SK-N-DZ (cell line): Measurements from ENCODE around the gene WDR5.

ENCODE experiments used
- DNase-seq: peaks from one replicate; pipeline ENCODE4 v3.0.0-alpha.2; 2015; ENCODE audit warnings: low spot score

WDR5 gene

GRCh38 chr9:134131471-134132207, 4.2 kb upstream of the WDR5 start:
- DNase-seq = no peak

- DNase-seq = no peak
Observed at GRCh38 chr9:134132208-134132870, 3.5 kb upstream of the WDR5 start.

- DNase-seq = no peak
Observed at GRCh38 chr9:134134949-134135342, 936 bp upstream of the WDR5 start.

GRCh38 chr9:134136118-134136995, 475 bp downstream of the WDR5 start:
- no peak for DNase-seq

- no peak for DNase-seq
Observed at GRCh38 chr9:134136996-134137299, 1.1 kb downstream of the WDR5 start.

GRCh38 chr9:134138292-134138691, 2.4 kb downstream of the WDR5 start:
- DNase-seq = no peak

- no peak for DNase-seq
Observed at GRCh38 chr9:134139081-134139480, 3.2 kb downstream of the WDR5 start.

GRCh38 chr9:134141906-134142305, 6.0 kb downstream of the WDR5 start:
- DNase-seq = no peak

GRCh38 chr9:134144801-134145200, 8.9 kb downstream of the WDR5 start:
- no peak for DNase-seq

GRCh38 chr9:134145262-134145661, 9.4 kb downstream of the WDR5 start:
- no peak for DNase-seq

- DNase-seq = no peak
Observed at GRCh38 chr9:134146774-134147493, 11.1 kb downstream of the WDR5 start.

- no peak for DNase-seq
Observed at GRCh38 chr9:134149380-134149779, 13.5 kb downstream of the WDR5 start.

GRCh38 chr9:134150557-134151214, 14.8 kb downstream of the WDR5 start:
- no peak for DNase-seq

- DNase-seq = no peak
Observed at GRCh38 chr9:134152022-134152448, 16.2 kb downstream of the WDR5 start.

GRCh38 chr9:134152488-134152887, 16.6 kb downstream of the WDR5 start:
- no peak for DNase-seq

- DNase-seq = no peak
Observed at GRCh38 chr9:134153450-134153849, 17.6 kb downstream of the WDR5 start.

GRCh38 chr9:134154262-134154701, 18.4 kb downstream of the WDR5 start:
- no peak for DNase-seq

- no peak for DNase-seq
Observed at GRCh38 chr9:134155812-134156377, 20.0 kb downstream of the WDR5 start.

GRCh38 chr9:134156564-134157377, 20.9 kb downstream of the WDR5 start:
- no peak for DNase-seq

GRCh38 chr9:134157378-134157885, 21.6 kb downstream of the WDR5 start:
- DNase-seq = no peak
